Measurements from ENCODE around the gene IRX5.

The IRX5 gene

GRCh38 chr16:54930005-54930868 is at the start of gene IRX5:
Gene IRX5 (plus strand): TSS chr16:54930865. CDS start chr16:54931199, 334 bp downstream.
- peak; percentile 29 for DNase-seq

- DNase-seq = no peak
These were observed 48.1 kb upstream of the IRX5 start for GRCh38 chr16:54882556-54882955.

GRCh38 chr16:54883358-54883757 is 47.3 kb upstream of the IRX5 start:
- DNase-seq = no peak

GRCh38 chr16:54886078-54886477 is 44.6 kb upstream of the IRX5 start:
- DNase-seq = no peak

DNA sequence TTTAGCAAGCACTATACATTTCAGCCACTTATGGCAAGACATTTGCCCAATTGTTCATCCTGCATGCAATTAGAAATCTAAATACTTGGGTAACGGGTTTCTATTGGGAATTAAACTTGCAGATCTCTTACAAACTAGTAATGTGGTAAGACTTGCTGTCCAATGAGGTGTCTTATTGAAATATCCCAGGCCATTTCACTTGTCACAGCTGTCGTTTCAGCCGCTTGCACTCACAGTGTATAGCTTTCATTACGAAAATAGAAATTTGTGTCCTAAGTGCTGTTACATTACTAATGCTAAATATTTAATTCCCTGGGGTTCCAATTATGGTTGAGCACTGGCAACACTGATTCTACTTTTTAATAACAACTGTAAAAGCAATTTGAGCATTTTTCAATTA is 40.3 kb upstream of the IRX5 start:
- DNase-seq = no peak

DNA sequence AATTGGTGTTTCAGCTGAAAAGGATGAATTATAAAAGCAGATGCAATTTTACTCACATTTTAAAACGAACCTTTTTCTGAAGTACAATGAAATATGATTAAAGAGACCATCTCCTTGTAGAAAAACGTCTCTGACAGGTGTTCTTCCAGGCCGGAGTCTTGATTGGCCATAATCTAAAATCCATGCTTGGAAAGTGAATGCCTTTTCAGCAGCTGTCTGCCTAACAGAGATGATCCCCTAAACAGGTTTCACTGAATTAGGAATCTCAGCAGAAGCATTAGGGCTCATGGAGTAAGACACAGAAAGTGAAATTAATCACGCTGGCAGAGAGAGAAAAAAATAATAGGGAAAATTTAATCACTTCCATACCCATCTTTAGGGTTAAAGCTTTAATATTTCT is 39.3 kb upstream of the IRX5 start:
- no peak for DNase-seq

- DNase-seq = no peak
These were observed 37.7 kb upstream of the IRX5 start for GRCh38 chr16:54892981-54893380.

DNA sequence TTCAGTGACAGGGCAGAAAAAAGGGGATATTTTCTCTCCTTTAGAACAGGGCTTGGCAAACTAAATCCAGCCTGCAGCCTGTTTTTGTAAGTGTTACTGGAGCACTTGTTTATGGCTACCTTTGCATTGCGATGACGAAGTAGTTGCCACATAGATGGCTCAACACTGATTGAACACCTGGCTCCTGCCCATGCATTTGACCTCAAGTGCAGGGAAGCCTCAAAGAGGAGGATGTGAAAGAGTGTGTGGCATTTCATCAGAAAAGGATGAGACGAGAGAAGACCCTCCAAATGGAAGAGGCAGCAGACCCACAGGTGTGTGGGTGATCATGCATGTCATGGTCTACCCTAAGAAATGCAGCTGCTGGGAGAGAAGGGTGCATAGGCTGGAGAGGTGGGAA is 32.7 kb upstream of the IRX5 start:
- no peak for DNase-seq

- no peak for DNase-seq
These were observed 29.1 kb upstream of the IRX5 start for GRCh38 chr16:54901606-54902005.

DNA sequence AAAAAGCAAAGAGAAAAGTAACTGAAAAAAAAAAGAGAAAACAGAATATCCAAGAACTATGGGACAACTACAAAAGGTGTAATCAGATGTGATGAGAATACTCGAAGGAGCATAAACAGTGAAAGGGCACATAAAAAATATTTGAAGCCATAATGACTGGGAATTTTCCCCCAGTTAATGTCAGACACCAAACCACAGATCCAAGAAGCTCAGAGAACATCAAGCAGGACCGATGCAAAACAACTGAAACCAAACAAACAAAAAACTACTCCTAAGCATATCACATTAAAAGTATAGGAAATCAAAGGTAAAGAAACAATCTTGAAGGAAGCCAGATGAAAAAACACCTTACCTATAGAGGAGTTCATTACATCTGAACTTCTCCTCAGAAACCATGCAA is 27.6 kb upstream of the IRX5 start:
- no peak for DNase-seq

DNA sequence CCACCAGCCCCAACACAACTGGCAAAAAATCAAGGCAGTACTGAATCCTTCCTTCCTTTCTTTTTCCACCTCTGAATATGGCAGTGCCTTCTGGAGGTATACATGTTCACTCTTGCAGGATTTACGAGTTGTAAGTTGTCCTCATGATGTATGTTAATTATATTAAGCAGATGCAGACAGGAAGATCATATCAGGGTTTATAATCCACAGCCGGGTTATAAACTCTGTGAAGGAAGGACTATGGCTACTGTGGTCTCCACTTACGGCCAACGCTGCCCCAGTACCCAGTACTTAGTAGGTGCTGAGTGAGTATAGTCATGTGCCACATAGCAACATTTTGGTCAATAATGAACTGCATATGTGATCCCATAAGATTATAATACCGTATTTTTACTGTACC is 19.6 kb upstream of the IRX5 start:
- DNase-seq = no peak

DNA sequence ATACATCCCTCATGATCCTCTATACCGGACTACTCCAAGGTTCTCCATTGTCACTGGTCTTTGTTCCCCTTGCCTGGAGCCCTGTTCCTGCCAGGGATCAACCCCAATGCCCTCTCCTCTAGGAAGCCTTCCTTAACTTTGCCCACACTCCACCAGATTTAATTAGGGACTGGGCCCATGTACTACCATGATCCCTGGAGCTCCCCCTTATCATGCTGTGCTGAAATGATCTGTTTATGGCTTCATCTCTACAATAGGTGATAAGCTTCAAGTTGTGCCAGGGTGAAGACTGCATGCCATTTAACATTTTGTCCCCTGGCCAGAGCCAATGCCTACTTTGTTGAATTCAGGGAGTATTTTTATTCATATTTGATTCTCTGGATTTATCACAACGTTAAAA is 17.9 kb upstream of the IRX5 start:
- no peak for DNase-seq

DNA sequence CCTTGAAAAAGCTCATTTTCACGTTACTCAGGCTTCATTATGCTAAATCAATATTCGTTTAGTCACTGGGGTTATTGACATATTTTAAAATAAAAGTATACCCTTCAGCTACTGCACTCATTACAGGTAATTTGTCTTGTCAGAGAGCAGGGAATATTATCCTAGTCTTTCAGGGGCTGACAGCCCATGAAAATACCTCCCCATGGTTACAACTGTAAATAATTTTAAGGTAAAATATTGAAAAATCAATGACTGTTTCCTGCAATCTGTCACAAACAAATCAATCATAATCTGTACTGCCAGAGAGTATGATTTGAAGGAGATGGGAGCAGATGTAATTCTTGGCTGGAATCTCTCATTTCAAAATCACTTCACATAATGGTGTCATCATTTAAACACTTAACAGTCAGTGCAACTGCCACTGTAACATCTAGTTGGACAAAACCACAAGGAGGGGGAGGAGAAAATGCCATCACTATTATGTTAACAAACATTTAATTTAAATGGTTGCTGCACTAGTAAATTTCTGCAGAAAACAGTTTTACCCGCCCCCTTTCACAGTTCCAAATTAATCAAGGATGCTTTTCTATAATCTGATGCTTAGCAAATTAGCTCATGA is 9.3 kb upstream of the IRX5 start:
- DNase-seq = no peak

DNA sequence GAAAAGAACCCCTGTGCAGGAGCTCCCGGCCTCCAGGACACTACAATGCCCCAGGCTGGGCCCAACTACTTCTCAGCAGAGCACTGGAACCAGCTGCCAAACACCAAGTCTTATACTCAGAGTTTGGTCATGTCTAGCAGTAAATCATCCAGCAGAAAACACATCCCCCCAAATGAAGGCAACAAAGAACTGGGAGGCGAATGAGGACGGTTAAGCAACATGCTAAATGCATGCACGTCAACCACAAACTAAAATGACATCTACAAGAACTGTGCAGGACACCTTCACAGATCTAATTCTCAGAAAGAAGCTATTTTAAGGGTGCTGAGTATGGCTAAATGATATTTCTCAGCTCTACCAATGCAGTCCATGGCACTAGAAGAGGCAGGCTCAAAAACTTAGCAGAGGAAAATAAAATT is 7.6 kb upstream of the IRX5 start:
- DNase-seq = no peak

GRCh38 chr16:54923988-54924387 is 6.7 kb upstream of the IRX5 start:
- no peak for DNase-seq

DNA sequence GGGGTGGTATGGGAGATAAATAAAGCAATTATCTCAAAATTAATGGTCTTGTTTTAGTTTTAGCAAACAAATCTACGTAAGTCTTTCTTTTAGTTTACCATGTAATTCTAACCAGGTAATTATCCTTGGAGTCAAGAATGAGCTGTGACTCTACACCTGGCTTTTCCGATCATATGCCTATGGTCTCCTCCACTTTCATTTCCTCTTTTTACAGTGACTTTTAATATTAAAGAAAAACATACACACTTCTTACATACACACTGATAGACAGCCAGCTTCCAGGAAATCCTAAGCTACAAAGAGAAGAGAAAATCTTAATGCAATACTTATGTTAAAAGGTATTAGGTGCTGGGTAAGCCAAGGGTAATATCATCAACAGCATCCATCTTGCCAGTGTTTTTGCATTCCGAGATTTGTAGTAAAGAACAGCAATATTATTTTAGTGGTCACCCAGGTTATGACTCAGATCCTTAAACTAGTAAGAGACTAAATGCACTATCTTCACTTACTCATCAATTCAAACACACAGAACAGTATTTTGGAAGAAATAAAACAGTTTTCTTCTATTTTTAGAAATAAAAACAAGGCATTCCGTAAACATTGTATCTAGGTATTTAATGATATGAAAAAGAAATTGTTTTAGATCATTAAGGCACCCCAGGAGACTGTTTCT is 4.4 kb upstream of the IRX5 start:
- DNase-seq = no peak

DNA sequence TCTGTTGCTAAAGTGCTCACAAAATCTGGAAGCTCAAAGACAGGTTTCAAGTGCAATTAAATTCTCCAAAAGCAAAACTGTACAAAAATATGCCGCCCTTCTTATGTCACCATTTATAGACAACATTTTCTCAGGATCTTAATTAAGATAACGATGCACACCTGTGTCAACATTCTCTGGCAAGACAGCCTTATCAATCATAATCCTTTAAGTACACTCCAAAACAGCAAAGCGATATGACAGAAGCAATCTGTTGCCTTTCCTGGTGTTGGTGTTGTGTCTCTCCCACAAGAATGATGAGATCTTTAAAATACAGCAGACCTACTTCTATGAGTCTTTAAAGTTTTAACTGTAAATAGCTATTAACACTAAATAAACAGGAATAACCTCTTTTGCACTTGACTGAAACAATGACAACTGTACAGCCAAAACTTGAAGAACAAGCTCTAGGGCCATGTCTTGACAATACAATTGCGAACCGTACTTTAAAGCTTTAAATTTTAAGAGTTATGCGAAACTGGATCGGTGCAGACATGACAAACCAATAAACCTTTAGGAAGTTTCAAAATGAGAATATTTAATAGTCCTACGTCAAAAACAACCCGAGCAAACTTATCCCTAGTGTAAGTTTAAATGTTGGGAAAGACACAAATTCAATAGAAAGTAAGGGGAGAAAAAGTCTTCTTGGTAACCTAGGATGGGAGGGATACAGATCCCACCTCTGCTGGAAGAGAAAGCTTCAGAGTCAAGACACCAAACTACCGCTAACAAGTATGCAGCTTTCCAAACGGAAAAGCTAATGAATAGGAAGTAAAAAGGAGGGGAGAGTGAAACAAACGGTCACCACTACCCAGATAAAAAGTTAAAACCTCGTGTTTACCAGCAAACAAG is 3.3 kb upstream of the IRX5 start:
- no peak for DNase-seq

GRCh38 chr16:54928016-54928356 is 2.7 kb upstream of the IRX5 start:
- no peak for DNase-seq

- peak; percentile 48 for DNase-seq
These were observed 2.1 kb upstream of the IRX5 start for GRCh38 chr16:54928411-54929089.

- DNase-seq = peak; percentile 97
These were observed 1.3 kb upstream of the IRX5 start for GRCh38 chr16:54929090-54930004.

DNA sequence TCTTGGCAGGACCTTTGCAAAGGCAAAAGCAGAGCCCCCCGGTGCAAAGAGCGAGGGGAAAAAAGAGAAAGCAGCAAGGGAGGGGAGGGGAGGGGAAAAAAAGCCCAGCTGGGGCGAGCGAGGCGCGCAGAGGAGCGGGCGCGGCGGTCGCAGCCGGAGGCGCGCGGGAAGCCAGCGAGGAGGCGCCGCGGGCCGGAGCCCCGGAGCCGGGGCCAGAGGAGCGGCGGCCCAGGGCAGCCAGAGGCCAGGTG is 129 bp downstream of the IRX5 start:
- DNase-seq = no peak

All from CD4-positive, alpha-beta T cell treated with Interferon gamma for 1 hour (primary cell).